ENCODE results near the gene NAP1L2.
A peak's percentile ranks its signal among the peaks of the same experiment; 100 is the strongest.
"Not testable (repeated sequence)": the region's sequence is repeated elsewhere in the genome, so short reads cannot be mapped to it uniquely, and the experiment has no call there.

NAP1L2 gene

DNA sequence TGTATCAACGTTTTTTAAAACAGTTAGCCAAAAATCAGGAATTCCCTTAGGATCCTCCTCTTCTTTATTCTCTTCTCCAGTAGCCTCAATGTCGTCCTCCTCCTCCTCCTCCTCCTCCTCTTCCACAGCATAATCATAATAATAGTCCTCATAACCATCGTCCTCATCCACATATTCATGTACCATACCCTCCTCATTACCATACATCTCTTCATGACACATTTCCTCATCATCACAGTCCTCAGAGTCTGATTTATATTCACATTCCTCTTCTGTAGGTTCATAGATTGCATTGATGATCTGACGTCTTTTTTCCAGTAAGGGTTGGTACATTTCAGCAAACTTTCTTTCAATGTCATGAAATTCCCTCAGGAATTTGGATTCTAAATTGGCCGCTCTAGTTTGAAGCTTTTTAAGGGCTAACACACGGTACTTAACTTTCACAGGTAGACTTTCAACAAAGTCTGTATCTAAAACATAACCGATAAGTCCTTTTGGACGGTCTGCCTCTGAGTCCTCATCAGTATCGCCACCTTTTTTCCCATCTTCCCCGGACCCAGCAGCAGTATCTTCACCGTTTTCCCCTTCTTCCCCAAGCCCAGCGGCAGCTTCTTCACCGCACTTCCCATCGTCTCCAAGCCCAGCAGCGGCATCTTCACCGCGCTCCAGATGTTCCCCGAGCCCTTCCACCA lies 771 bp downstream of the NAP1L2 start:
- TF ChIP-seq, protein P1, sequence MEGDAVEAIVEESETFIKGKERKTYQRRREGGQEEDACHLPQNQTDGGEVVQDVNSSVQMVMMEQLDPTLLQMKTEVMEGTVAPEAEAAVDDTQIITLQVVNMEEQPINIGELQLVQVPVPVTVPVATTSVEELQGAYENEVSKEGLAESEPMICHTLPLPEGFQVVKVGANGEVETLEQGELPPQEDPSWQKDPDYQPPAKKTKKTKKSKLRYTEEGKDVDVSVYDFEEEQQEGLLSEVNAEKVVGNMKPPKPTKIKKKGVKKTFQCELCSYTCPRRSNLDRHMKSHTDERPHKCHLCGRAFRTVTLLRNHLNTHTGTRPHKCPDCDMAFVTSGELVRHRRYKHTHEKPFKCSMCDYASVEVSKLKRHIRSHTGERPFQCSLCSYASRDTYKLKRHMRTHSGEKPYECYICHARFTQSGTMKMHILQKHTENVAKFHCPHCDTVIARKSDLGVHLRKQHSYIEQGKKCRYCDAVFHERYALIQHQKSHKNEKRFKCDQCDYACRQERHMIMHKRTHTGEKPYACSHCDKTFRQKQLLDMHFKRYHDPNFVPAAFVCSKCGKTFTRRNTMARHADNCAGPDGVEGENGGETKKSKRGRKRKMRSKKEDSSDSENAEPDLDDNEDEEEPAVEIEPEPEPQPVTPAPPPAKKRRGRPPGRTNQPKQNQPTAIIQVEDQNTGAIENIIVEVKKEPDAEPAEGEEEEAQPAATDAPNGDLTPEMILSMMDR (IDR thresholded peaks at IDR 0.05): no peak
- H3K4me1 ChIP-seq: no peaks in the 10 kb centered on the region
- H3K36me3 ChIP-seq: no peaks in the 10 kb centered on the region
- peak overlapping the region; percentile 62 to 75 for H3K27ac ChIP-seq
- no peak for DNase-seq
- no peaks in the 10 kb centered on the region for H3K27me3 ChIP-seq
- no peaks in the 10 kb centered on the region for H3K9me3 ChIP-seq
- peak overlapping the region; percentile 57 to 62 for H3K4me3 ChIP-seq
- intact Hi-C loops (cut with DNase I; ENCODE audit: low total_unique reads): no loop called here

GRCh38 chrX:73206366-73206765 lies 8.3 kb downstream of the NAP1L2 start:
- Histone ChIP-seq H3K9me3 (peaks cover 0 to 7% (median 0%) of the 10 kb centered on the region in 3 donors), H3K27me3 (no peaks in the 10 kb centered on the region), H3K27ac (no peak overlapping the region), H3K4me3 (no peak overlapping the region), H3K36me3 (no peaks in the 10 kb centered on the region), H3K4me1 (no peaks in the 10 kb centered on the region)
- intact Hi-C loops (cut with DNase I; ENCODE audit: low total_unique reads): no loop called here
- no peak for DNase-seq
- TF ChIP-seq, protein P1 (IDR thresholded peaks at IDR 0.05): no peak

GRCh38 chrX:73182502-73183114 lies 32.0 kb downstream of the NAP1L2 start:
- TF ChIP-seq, protein P1 (IDR thresholded peaks at IDR 0.05): no peak
- DNase-seq: no peak
- Histone ChIP-seq H3K27ac (no peak overlapping the region), H3K27me3 (no peaks in the 10 kb centered on the region), H3K4me3 (no peak overlapping the region), H3K9me3 (peaks cover 0 to 13% (median 0%) of the 10 kb centered on the region in 3 donors), H3K4me1 (no peaks in the 10 kb centered on the region), H3K36me3 (no peaks in the 10 kb centered on the region)
- intact Hi-C loops (cut with DNase I; ENCODE audit: low total_unique reads): no loop called here

GRCh38 chrX:73168945-73169344 lies 45.7 kb downstream of the NAP1L2 start:
- H3K27ac ChIP-seq; H3K9me3 ChIP-seq; DNase-seq; H3K4me1 ChIP-seq; H3K27me3 ChIP-seq; H3K36me3 ChIP-seq; H3K4me3 ChIP-seq; intact Hi-C loops (cut with DNase I; ENCODE audit: low total_unique reads): not testable (repeated sequence)

Data from tibial artery (tissue), 4 donors.